GM12878 (cell line): ENCODE data around the gene ABCD4.

ENCODE experiments used
- ASH2L ChIP-seq: fragments of 300-600, 200-600 bp; sonication (generic); IDR thresholded peaks from 2 replicates; pipeline ENCODE4 v1.6.1; 2017; ENCODE audit warnings: low read depth, mild to moderate bottlenecking, borderline replicate concordance
- CTCF ChIP-seq, 3 experiments: IDR thresholded peaks in 2 of 3; conservative IDR thresholded peaks in 1 of 3; 2 replicates each; pipeline ENCODE4 v1.5.1; 2011; ENCODE audit warnings: low read depth in 3 of 3, low read length in 3 of 3, mild to moderate bottlenecking in 3 of 3, control low read depth in 2 of 3, moderate library complexity in 2 of 3, inconsistent platforms in 1 of 3, mixed read lengths in 1 of 3; ENCODE audit not compliant: control insufficient read depth in 2 of 3, insufficient read depth in 1 of 3; ENCODE audit errors: extremely low read depth in 1 of 3
- POLR2AphosphoS5 ChIP-seq: IDR thresholded peaks from 2 replicates; pipeline ENCODE4 v1.6.1; 2011; ENCODE audit warnings: mild to moderate bottlenecking, low read length, inconsistent platforms

GRCh38 chr14:74302634-74303569 lies at the start of gene ABCD4:
- TF ChIP-seq ASH2L, result no peak
- peak; percentile 57 to 74 (median 70) for TF ChIP-seq CTCF (IDR thresholded peaks at IDR 0.05 in 2 of 3, conservative IDR thresholded peaks at IDR 0.05 in 1 of 3; ENCODE audit: control insufficient read depth in 2 of 3, extremely low read depth in 1 of 3, insufficient read depth in 1 of 3, low read depth in 3 of 3, low read length in 3 of 3)
- peak; percentile 88 for TF ChIP-seq POLR2AphosphoS5
